ENCODE data around the gene GPR37L1. TPM values are rescaled to one million over a fixed set of nuclear protein-coding genes. Genes with fewer than 3 reads are reported as not detected.

Gene GPR37L1
- total RNA-seq, 6 donors from 2014 or later = under 0.01 to 0.07 (median 0.03) TPM; not detected in 3

- no peaks in the 10 kb centered on the region for H3K9me3 ChIP-seq
- H3K36me3 ChIP-seq = no peaks in the 10 kb centered on the region
- peaks cover 0 to 16% (median 10%) of the 10 kb centered on the region in 4 donors for H3K4me1 ChIP-seq
- peak; percentile 54 to 63 for ATAC-seq (ENCODE audit: low FRiP score in 2 of 2)
- peak overlapping the region; percentile 30 to 49 (median 36) for H3K27ac ChIP-seq
- WGBS, 2 donors = 20 to 36% methylated on average over 1 to 5 of the region's 5 CpGs
- no peak overlapping the region for H3K4me3 ChIP-seq
- peak in 1 of 2 donors; percentile 51 for DNase-seq
- TF ChIP-seq POLR2A (IDR thresholded peaks at IDR 0.05) (no peak), POLR2AphosphoS5 (IDR thresholded peaks at IDR 0.05) (no peak)
- no peaks in the 10 kb centered on the region for H3K27me3 ChIP-seq
These were observed 9.6 kb upstream of the GPR37L1 start for GRCh38 chr1:202112859-202113689.

- H3K4me3 ChIP-seq = no peak overlapping the region
- no peak for ATAC-seq (ENCODE audit: low FRiP score in 2 of 2)
- no peak for DNase-seq
- TF ChIP-seq EP300 (IDR thresholded peaks at IDR 0.05) (no peak), CTCF (IDR thresholded peaks at IDR 0.05) (no peak), POLR2A (IDR thresholded peaks at IDR 0.05) (no peak), POLR2AphosphoS5 (IDR thresholded peaks at IDR 0.05) (no peak)
- no peaks in the 10 kb centered on the region for H3K27me3 ChIP-seq
- no peaks in the 10 kb centered on the region for H3K9me3 ChIP-seq
- peak overlapping the region in 3 of 4 donors; percentile 30 to 49 (median 42) for H3K27ac ChIP-seq
- peaks cover 0 to 11% (median 10%) of the 10 kb centered on the region in 4 donors for H3K4me1 ChIP-seq
- no peaks in the 10 kb centered on the region for H3K36me3 ChIP-seq
- 60 to 62% methylated on average over 2 of the region's 2 CpGs for WGBS, 2 donors
These were observed 8.9 kb upstream of the GPR37L1 start for GRCh38 chr1:202113690-202114300.

- Histone ChIP-seq H3K9me3 (no peaks in the 10 kb centered on the region), H3K27ac (no peak overlapping the region), H3K36me3 (no peaks in the 10 kb centered on the region), H3K4me1 (peaks cover 0 to 11% (median 10%) of the 10 kb centered on the region in 4 donors), H3K4me3 (no peak overlapping the region), H3K27me3 (no peaks in the 10 kb centered on the region)
- ATAC-seq (ENCODE audit: low FRiP score in 2 of 2) (no peak), DNase-seq (no peak)
- WGBS, 2 donors = 92 to 96% methylated on average over 8 of the region's 8 CpGs
- TF ChIP-seq EP300 (IDR thresholded peaks at IDR 0.05) = no peak
- no peak for TF ChIP-seq CTCF (IDR thresholded peaks at IDR 0.05)
- TF ChIP-seq POLR2AphosphoS5 (IDR thresholded peaks at IDR 0.05) = no peak
- no peak for TF ChIP-seq POLR2A (IDR thresholded peaks at IDR 0.05)
These were observed 6.4 kb upstream of the GPR37L1 start for GRCh38 chr1:202116287-202116686.

- 77 to 78% methylated on average over 10 of the region's 10 CpGs for WGBS, 2 donors
- no peak overlapping the region for H3K27ac ChIP-seq
- H3K27me3 ChIP-seq = no peaks in the 10 kb centered on the region
- H3K36me3 ChIP-seq = no peaks in the 10 kb centered on the region
- H3K4me3 ChIP-seq = no peak overlapping the region
- ATAC-seq (ENCODE audit: low FRiP score in 2 of 2) (no peak), DNase-seq (no peak)
- H3K4me1 ChIP-seq = peaks cover 0 to 12% (median 8%) of the 10 kb centered on the region in 4 donors
- no peaks in the 10 kb centered on the region for H3K9me3 ChIP-seq
- TF ChIP-seq CTCF (IDR thresholded peaks at IDR 0.05) (no peak), POLR2AphosphoS5 (IDR thresholded peaks at IDR 0.05) (no peak), POLR2A (IDR thresholded peaks at IDR 0.05) (no peak), EP300 (IDR thresholded peaks at IDR 0.05) (no peak)
These were observed 4.8 kb upstream of the GPR37L1 start for GRCh38 chr1:202117898-202118371.

GRCh38 chr1:202121006-202121405 lies 1.7 kb upstream of the GPR37L1 start:
- Histone ChIP-seq H3K4me3 (no peak overlapping the region), H3K36me3 (no peaks in the 10 kb centered on the region), H3K9me3 (no peaks in the 10 kb centered on the region), H3K27ac (no peak overlapping the region), H3K27me3 (no peaks in the 10 kb centered on the region), H3K4me1 (peaks cover 0 to 4% (median 1%) of the 10 kb centered on the region in 4 donors)
- no peak for ATAC-seq (ENCODE audit: low FRiP score in 2 of 2)
- 77 to 85% methylated on average over 7 of the region's 7 CpGs for WGBS, 2 donors
- DNase-seq = no peak
- TF ChIP-seq EP300 (IDR thresholded peaks at IDR 0.05) (no peak), CTCF (IDR thresholded peaks at IDR 0.05) (no peak), POLR2AphosphoS5 (IDR thresholded peaks at IDR 0.05) (no peak), POLR2A (IDR thresholded peaks at IDR 0.05) (no peak)
